ENCODE results near the gene MYOM1. TPM values are rescaled to one million over a fixed set of nuclear protein-coding genes. Genes with fewer than 3 reads are reported as not detected.
A peak's percentile ranks its signal among the peaks of the same experiment; 100 is the strongest.
"Not testable (repeated sequence)": the region's sequence is repeated elsewhere in the genome, so short reads cannot be mapped to it uniquely, and the experiment has no call there.

The MYOM1 gene
- total RNA-seq, 2 experiments from 2014 or later = 0.71 to 2.1 TPM

DNA sequence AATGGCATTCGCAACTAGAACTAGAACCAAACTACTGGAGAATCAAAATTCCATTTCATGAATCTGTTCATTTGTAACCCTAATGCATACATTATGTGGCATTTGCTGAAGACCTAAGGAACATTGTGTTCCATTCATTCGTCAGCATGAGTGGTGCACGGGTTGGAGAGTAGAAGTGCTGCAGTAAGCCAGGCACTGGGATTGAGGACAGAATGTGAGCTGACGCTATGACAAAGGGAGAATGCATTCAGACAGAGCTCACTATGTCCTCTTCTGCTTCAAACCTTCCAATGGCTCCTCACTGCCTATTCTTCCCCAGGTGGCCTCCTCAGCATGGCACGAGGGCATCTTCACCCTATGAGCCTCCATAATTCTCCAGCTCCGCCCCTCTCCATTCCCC lies 6.3 kb upstream of the MYOM1 start:
- ChIA-PET POLR2A (no interaction called here), CTCF (interaction anchor here (1.1 kb wide), 1 partner anchor 9 kb away, joined by 3 read pairs; no protein-coding TSS in a partner anchor)
- Mint-ChIP-seq H3K9me3 (no peaks in the 10 kb centered on the region), H3K27ac (no peak overlapping the region), H3K4me1 (peaks cover 9% of the 10 kb centered on the region), H3K36me3 (ENCODE audit: low read depth) (no peaks in the 10 kb centered on the region), H3K27me3 (no peaks in the 10 kb centered on the region), H3K4me3 (no peak overlapping the region)
- no peak for DNase-seq

DNA sequence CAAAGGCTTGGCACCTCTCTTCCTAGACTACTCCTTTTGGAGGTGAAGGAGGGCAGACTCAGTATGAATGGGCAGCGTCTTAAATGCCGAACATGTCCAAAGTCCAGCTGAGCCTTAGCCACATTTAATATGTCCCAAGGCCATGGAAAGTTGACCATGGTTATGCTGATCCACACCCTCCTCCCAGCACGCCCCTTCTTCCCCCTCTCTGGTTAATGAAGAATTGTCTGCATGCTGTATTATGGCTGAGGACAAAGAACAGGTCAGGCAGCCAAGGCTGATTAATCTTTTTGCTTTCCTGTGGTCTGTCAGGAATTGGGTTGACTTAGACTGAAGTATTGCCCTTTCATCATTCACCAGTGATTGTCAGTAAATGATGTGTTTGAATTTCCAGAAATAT lies 5.8 kb upstream of the MYOM1 start:
- POLR2A ChIA-PET = no interaction called here
- H3K27me3 Mint-ChIP-seq = no peaks in the 10 kb centered on the region
- no peak for DNase-seq
- H3K27ac Mint-ChIP-seq = no peak overlapping the region
- no peaks in the 10 kb centered on the region for H3K9me3 Mint-ChIP-seq
- no peaks in the 10 kb centered on the region for H3K36me3 Mint-ChIP-seq (ENCODE audit: low read depth)
- CTCF ChIA-PET = interaction anchor here (1.0 kb wide), 1 partner anchor 12 kb away, joined by 3 read pairs; no protein-coding TSS in a partner anchor
- H3K4me1 Mint-ChIP-seq = peaks cover 7% of the 10 kb centered on the region
- H3K4me3 Mint-ChIP-seq = no peak overlapping the region

DNA sequence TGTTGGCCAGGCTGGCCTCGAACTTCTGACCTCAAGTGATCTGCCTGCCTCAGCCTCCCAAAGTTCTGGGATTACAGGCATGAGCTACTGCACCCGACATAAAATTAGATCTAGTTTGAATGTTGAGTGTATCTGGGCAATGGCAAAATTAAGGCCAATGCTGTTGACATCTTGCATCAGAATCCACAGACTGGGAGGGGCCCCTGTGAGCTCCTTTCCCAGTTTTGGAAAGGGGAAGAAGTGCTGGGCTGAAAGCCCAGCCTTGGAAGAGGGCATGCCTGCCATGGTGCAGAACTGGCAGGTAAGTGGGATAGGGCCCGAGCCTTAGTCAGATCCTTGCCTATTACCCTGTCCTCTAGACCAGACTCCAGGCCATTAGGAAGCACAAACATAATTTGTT lies 4.5 kb upstream of the MYOM1 start:
- no peak for DNase-seq
- Mint-ChIP-seq H3K27ac (no peak overlapping the region), H3K36me3 (ENCODE audit: low read depth) (no peaks in the 10 kb centered on the region), H3K4me3 (no peak overlapping the region), H3K4me1 (peaks cover 6% of the 10 kb centered on the region), H3K9me3 (no peaks in the 10 kb centered on the region), H3K27me3 (no peaks in the 10 kb centered on the region)
- ChIA-PET CTCF (interaction anchor here (1.0 to 1.3 kb wide), 2 partner anchors 11 to 13 kb away, joined by 3 read pairs; no protein-coding TSS in a partner anchor), POLR2A (interaction anchor here (0.6 kb wide), 1 partner anchor 352 kb away, joined by 3 read pairs; no protein-coding TSS in a partner anchor)

DNA sequence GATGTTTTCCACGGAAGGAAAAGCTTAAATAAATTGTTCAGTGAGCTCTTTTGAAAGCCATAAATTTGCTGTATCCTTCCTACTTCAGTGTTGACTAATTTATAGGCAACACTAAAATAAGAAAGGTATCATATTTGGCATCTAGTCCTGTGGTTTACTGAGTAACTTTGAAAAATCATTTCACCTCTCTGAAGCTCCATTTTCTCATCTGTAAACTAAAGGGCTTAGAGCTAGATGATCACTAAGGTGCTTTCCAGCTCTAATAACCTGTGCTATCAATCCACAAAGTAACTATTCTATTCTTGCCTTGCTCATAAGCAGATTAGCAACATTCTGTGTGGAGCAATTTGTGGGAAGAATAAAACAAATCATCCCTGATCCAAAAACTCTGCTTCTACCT lies 3.6 kb upstream of the MYOM1 start:
- POLR2A ChIA-PET = no interaction called here
- Mint-ChIP-seq H3K4me3 (no peak overlapping the region), H3K27ac (no peak overlapping the region), H3K9me3 (no peaks in the 10 kb centered on the region), H3K36me3 (ENCODE audit: low read depth) (no peaks in the 10 kb centered on the region), H3K27me3 (no peaks in the 10 kb centered on the region), H3K4me1 (peaks cover 6% of the 10 kb centered on the region)
- CTCF ChIA-PET = interaction anchor here (1.2 to 1.5 kb wide), 2 partner anchors 24 to 41 kb away, joined by 3 read pairs; no protein-coding TSS in a partner anchor
- no peak for DNase-seq

DNA sequence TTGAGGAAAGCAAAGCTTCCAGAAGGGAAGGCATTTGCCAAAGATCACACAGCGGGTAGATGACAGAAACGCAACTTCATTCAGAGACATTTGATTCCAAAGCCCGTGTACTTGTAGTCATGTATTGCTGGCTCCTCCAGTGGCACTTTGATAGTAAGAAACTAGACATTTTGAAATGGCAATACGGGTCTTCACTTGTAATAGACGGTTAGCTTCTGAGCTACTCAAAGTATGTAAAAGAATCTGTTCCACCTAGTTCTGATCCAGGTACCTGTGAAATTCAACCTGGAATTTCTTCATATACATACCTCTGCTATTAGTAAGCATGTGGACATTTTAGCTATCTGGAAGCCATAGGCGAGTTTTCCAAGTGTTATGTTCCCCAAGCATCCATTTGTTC lies 1.7 kb upstream of the MYOM1 start:
- Mint-ChIP-seq H3K4me1 (peaks cover 6% of the 10 kb centered on the region), H3K27ac (no peak overlapping the region), H3K4me3 (no peak overlapping the region), H3K27me3 (no peaks in the 10 kb centered on the region), H3K9me3 (no peaks in the 10 kb centered on the region), H3K36me3 (ENCODE audit: low read depth) (no peaks in the 10 kb centered on the region)
- CTCF ChIA-PET = interaction anchor here (1.2 to 1.5 kb wide), 3 partner anchors 10 to 42 kb away, joined by 3 read pairs; no protein-coding TSS in a partner anchor
- POLR2A ChIA-PET = no interaction called here
- DNase-seq = no peak

DNA sequence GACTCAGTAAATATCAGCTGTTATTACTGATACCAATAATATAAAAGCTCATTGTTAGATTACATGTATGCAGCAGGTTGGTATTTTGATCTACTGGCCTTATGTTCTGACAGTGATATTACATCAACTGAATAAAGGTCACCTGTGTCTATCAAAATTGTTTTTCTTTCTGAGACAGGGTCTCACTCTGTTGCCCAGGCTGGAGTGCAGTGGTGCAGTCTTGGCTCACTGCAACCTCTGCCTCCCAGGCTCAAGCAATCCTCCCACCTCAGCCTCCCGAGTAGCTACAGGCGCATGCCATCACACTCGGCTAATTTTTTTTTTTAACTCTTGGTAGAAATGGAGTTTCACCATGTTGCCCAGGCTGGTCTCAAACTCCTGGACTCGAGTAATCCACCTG lies 1.1 kb upstream of the MYOM1 start:
- not testable (repeated sequence) for DNase-seq; H3K36me3 Mint-ChIP-seq (ENCODE audit: low read depth); H3K9me3 Mint-ChIP-seq; H3K27me3 Mint-ChIP-seq; H3K4me1 Mint-ChIP-seq; H3K27ac Mint-ChIP-seq; H3K4me3 Mint-ChIP-seq
- ChIA-PET POLR2A (interaction anchor here (0.6 kb wide), 1 partner anchor 61 kb away, joined by 7 read pairs; no protein-coding TSS in a partner anchor), CTCF (interaction anchor here (0.6 to 2.3 kb wide), 5 partner anchors 10 to 1016 kb away, joined by 3 to 8 read pairs (median 4); no protein-coding TSS in a partner anchor)

DNA sequence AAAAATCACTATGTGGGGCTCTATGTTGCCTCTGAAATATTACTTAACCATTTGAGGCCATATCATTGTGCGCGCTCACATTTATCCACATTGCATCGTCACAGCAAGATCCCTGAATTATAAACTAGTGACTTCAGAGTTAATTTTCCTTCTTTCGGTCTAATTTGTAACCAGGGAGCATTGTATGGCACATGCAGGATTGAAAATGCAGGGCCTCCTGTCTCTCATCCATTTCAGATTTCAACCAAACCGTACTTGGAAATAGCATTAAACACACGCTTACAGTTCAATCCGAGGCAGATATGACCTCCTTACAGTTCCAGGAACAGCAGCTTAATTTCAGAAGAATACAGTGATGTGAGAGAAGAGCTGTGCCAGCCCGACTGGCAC lies 532 bp downstream of the MYOM1 start:
- Mint-ChIP-seq H3K27me3 (no peaks in the 10 kb centered on the region), H3K4me1 (peaks cover 6% of the 10 kb centered on the region), H3K9me3 (no peaks in the 10 kb centered on the region), H3K27ac (no peak overlapping the region), H3K4me3 (no peak overlapping the region), H3K36me3 (ENCODE audit: low read depth) (no peaks in the 10 kb centered on the region)
- POLR2A ChIA-PET = no interaction called here
- CTCF ChIA-PET = interaction anchor here (2.3 kb wide), 1 partner anchor 9 kb away, joined by 8 read pairs; no protein-coding TSS in a partner anchor
- no peak for DNase-seq

DNA sequence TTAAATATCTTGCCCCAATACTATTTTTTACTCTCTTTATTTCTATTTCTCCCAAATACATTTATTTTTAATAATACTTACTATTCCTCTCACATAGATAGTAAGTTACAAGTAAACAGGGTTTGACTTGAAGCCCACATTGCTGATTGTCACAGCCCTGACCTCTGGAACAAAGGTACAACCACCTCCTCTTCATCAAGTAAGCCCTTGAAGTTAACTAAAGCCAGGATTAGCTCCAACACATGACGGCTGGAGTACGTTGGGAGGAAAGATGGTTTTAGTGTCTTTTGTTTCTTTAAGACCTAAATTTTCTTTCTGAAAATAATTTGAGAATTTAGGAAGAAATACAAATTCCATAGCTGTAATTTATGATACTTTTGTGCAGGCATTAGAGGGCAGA lies 949 bp downstream of the MYOM1 start:
- H3K27me3 Mint-ChIP-seq = no peaks in the 10 kb centered on the region
- POLR2A ChIA-PET = no interaction called here
- no peak for DNase-seq

DNA sequence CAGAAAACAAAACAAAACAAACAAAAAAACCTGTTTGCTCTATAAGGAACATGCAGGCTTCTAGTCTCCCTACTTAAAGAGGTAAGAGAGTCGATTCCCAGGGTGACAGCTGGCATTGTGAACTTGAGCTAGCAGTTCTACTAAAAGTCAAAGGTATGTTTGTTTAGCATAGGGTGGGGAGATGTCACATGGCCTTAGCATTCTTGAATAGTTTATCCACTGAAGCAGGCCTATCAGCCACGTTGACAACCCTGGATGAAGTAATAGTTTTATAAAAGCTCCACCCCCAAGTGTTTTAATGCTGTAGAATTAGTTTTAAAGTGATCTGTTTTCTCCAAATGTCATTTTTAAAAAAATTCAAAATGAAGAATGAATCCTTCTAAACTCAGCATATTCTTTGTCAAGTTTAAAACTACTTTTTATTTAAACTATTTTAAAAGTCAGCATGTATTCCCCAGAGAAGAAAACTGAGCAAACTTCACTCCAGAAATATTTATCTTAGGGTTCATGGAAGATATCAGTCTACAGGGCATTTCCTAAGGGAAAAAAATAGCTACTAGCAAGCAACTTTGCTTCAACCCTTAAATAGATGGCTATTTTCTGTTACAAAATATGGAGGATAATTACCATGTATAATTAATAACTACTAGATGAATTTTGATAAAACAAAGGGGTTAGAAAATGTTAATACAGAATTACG lies 1.7 kb downstream of the MYOM1 start:
- ChIA-PET CTCF (no interaction called here), POLR2A (no interaction called here)
- Mint-ChIP-seq H3K4me3 (no peak overlapping the region), H3K4me1 (peaks cover 8% of the 10 kb centered on the region), H3K9me3 (no peaks in the 10 kb centered on the region), H3K36me3 (ENCODE audit: low read depth) (no peaks in the 10 kb centered on the region), H3K27me3 (no peaks in the 10 kb centered on the region), H3K27ac (no peak overlapping the region)
- DNase-seq = no peak

More for the DNA sequence above, 949 bp downstream of the MYOM1 start:
- no peaks in the 10 kb centered on the region for H3K9me3 Mint-ChIP-seq
- no peak overlapping the region for H3K27ac Mint-ChIP-seq
- no peaks in the 10 kb centered on the region for H3K36me3 Mint-ChIP-seq (ENCODE audit: low read depth)
- H3K4me1 Mint-ChIP-seq = peaks cover 7% of the 10 kb centered on the region
- CTCF ChIA-PET = interaction anchor here (2.3 kb wide), 1 partner anchor 8 kb away, joined by 8 read pairs; no protein-coding TSS in a partner anchor
- H3K4me3 Mint-ChIP-seq = no peak overlapping the region

DNA sequence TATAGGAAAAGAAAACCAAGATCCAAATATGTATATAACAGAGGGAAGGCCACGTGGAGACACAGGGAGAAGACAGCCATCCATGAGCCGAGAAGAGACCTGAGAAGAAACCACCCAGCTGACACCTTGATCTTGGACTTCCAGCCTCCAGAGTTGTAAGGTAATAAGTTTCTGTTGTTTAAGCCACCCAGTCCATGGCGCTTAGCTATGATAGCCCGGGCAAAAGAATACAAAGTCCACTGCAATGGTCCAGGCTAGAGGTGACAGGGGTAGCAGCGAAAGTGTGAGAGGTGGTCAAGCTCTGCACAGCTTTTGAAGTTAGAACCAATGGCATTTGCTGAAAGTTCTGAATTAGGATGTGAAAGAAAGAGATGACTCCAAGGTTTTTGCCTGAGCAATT lies 2.8 kb downstream of the MYOM1 start:
- peaks cover 12% of the 10 kb centered on the region for H3K4me1 Mint-ChIP-seq
- CTCF ChIA-PET = interaction anchor here (0.8 to 1.3 kb wide), 2 partner anchors 9 to 36 kb away, joined by 3 read pairs; no protein-coding TSS in a partner anchor
- POLR2A ChIA-PET = no interaction called here

DNA sequence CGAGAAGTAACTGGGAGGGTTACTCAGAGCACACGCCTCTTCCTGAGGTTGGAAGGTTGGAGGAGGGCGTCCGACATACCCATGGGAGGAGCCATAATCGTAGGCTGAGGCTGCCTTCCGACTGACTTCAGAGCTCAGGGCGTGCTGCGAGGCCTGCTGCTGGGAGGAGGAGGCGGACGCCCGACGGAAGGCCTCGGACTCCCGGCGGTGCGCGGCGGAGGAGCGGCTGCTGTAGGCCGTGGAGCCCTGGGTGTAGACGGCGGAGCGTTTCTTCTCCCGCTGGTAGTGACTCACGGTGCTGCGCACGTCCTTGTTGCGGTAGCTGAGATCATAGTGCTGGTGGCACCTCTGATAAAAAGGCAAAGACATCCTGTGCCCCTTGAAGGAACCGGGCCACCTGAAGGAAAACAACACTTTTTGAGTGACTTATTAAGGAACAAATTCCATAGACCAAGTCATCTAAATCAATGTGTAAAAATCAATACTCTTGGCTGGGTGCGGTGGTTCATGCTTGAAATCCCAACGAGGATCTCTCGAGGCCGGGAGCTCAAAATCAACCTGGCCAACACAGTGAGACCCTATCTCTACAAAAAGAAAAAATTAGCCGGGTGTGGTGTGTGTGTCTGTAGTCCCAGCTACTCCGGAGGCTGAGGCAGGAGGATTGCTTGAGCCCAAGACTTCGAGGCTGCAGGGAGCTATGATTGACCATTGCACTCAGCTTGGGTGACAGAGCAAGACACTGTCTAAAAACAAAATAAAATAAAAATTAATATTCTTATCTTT lies 4.7 kb downstream of the MYOM1 start:
- peaks cover 12% of the 10 kb centered on the region for H3K4me1 Mint-ChIP-seq
- H3K9me3 Mint-ChIP-seq = no peaks in the 10 kb centered on the region

More for the DNA sequence above, 2.8 kb downstream of the MYOM1 start:
- Mint-ChIP-seq H3K27ac (no peak overlapping the region), H3K27me3 (no peaks in the 10 kb centered on the region), H3K4me3 (no peak overlapping the region), H3K9me3 (no peaks in the 10 kb centered on the region), H3K36me3 (ENCODE audit: low read depth) (no peaks in the 10 kb centered on the region)
- no peak for DNase-seq

DNA sequence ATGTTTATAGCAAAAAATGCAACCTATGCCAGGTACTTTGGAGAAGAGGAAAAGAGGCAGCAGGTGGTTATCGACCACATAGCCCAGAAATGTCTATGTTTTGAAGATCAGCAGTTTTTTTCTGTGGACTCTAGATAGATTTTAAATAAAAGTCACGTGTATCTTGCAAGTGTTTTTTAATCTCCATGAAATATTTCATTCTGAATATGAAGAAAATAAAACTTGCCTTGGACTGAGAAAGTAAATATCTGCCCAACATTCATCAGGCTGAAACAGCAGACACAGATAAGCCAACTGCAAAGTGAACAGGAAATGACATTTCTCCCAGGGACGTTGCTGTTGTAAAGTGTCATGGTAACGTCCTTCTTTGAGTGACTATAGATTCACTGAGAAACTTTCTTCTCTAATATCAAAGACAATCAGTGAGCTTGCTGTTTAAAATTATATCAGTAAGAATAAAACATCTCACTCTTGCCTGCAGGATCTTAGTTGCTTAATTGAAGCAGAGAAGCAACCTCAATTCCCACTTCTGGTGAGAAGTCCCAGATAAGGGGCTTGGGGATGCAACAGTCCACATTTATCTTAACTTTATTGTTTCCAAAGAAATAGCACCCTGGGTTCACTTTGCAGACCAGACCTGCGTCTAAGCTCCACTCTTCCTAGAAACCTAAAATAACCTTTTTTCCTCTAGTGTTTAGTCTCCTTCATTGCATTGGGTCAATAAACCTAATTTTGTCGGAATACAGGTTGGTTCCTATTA lies 6.3 kb downstream of the MYOM1 start:
- DNase-seq = peak; percentile 18
- ChIA-PET POLR2A (no interaction called here), CTCF (interaction anchor here (0.8 kb wide), 2 partner anchors 11 to 85 kb away, joined by 3 read pairs; no protein-coding TSS in a partner anchor)
- Mint-ChIP-seq H3K4me1 (peaks cover 12% of the 10 kb centered on the region), H3K27me3 (no peaks in the 10 kb centered on the region), H3K36me3 (ENCODE audit: low read depth) (no peaks in the 10 kb centered on the region), H3K27ac (no peak overlapping the region), H3K9me3 (no peaks in the 10 kb centered on the region), H3K4me3 (no peak overlapping the region)

More for the DNA sequence above, 4.7 kb downstream of the MYOM1 start:
- DNase-seq = no peak
- ChIA-PET CTCF (no interaction called here), POLR2A (no interaction called here)
- Mint-ChIP-seq H3K27ac (no peak overlapping the region), H3K4me3 (no peak overlapping the region), H3K36me3 (ENCODE audit: low read depth) (no peaks in the 10 kb centered on the region), H3K27me3 (no peaks in the 10 kb centered on the region)

All from activated CD4-positive, alpha-beta T cell treated with anti-CD3 and anti-CD28 coated beads, Interleukin-2, amount 10 ng/mL, durations not matched to agents 7 days and 5 days (primary cell).